Endothelial cell of umbilical vein (primary cell): ENCODE measurements around the gene DDX49. TPM values are rescaled to one million over a fixed set of nuclear protein-coding genes. Genes with fewer than 3 reads are reported as not detected.
A peak's percentile ranks its signal among the peaks of the same experiment; 100 is the strongest.

Experiments used
- BruUV-seq: library from RNA; stranded (reverse); fragments of 400-500 nt; replicated peaks from 2 replicates; lab custom pipeline; 2021; lab: Mats Ljungman, UMichigan
- CTCF ChIA-PET: fragments of 300-600, 350-600 bp; sonication (Branson Sonifier 250); formaldehyde crosslinking; loops from one replicate; lab custom pipeline; 2021; ENCODE audit warnings: antibody characterized with exemption, inconsistent platforms; lab: Charles Lee
- POLR2A ChIA-PET: fragments of 300-600, 350-600 bp; sonication (Branson Sonifier 250); formaldehyde crosslinking; loops from one replicate; lab custom pipeline; 2021; ENCODE audit warnings: antibody characterized with exemption, inconsistent platforms; lab: Charles Lee
- DNase-seq: peaks from one replicate; pipeline ENCODE4 v3.0.0-alpha.2; 2011; ENCODE audit warnings: low read depth, low spot score
- FAIRE-seq: peaks from 2 replicates; lab custom pipeline; 2011; peaks lifted over from hg19 to GRCh38; lab: Jason Lieb, UNC
- H2AFZ ChIP-seq: 2 replicates; pipeline ENCODE4 v1.6.0; 2012; ENCODE audit warnings: low read depth, low read length, control low read depth, inconsistent platforms
- H3K27ac ChIP-seq: 2 replicates; pipeline ENCODE4 v1.5.1; 2011; ENCODE audit warnings: low read depth, mild to moderate bottlenecking, control low read depth, low read length, moderate library complexity; ENCODE audit not compliant: insufficient read depth
- H3K27me3 ChIP-seq, 2 experiments: 2 replicates each; pipeline versions ENCODE4 v1.6.0 to v1.6.1; 2011; ENCODE audit warnings: low read length in 2 of 2, mixed read lengths in 1 of 2; ENCODE audit not compliant: control insufficient read depth in 2 of 2, insufficient read depth in 2 of 2
- H3K36me3 ChIP-seq, 2 experiments: 2 replicates in 1 of 2; 3 replicates in 1 of 2; pipeline ENCODE4 v1.5.1; 2011; ENCODE audit warnings: low read length in 2 of 2, mild to moderate bottlenecking in 1 of 2, moderate library complexity in 1 of 2; ENCODE audit not compliant: control insufficient read depth in 2 of 2, insufficient read depth in 2 of 2; ENCODE audit errors: extremely low read depth in 1 of 2
- H3K4me1 ChIP-seq: 3 replicates; pipeline ENCODE4 v1.5.1; 2011; ENCODE audit warnings: mild to moderate bottlenecking, low read length; ENCODE audit not compliant: control insufficient read depth, insufficient read depth; ENCODE audit errors: extremely low read depth
- H3K4me2 ChIP-seq: 2 replicates; pipeline ENCODE4 v1.6.1; 2011; ENCODE audit warnings: low read length, control low read depth, mixed read lengths; ENCODE audit not compliant: insufficient read depth
- H3K4me3 ChIP-seq, 3 experiments: fragments of 200-600 bp in 1 of 3; sonication (generic), shearing (Covaris generic) in 1 of 3; replicated peaks in 1 of 3; 2 replicates each; pipeline ENCODE4 v1.5.1; 2011 to 2016; ENCODE audit warnings: control low read depth in 3 of 3, low read length in 3 of 3, mild to moderate bottlenecking in 2 of 3, inconsistent platforms in 1 of 3, low read depth in 1 of 3, moderate library complexity in 1 of 3; ENCODE audit not compliant: insufficient read depth in 1 of 3
- H3K79me2 ChIP-seq: 2 replicates; pipeline ENCODE4 v1.6.0; 2012; ENCODE audit warnings: low read length, inconsistent platforms; ENCODE audit not compliant: control insufficient read depth, insufficient read depth
- H3K9ac ChIP-seq: replicated peaks from 2 replicates; pipeline ENCODE3; 2011; ENCODE audit warnings: low read length, control low read depth; ENCODE audit not compliant: insufficient read depth; ENCODE audit errors: extremely low read depth
- H3K9me1 ChIP-seq: replicated peaks from 3 replicates; pipeline ENCODE4 v1.6.0; 2011; ENCODE audit warnings: mild to moderate bottlenecking, low read length; ENCODE audit not compliant: control insufficient read depth, insufficient read depth; ENCODE audit errors: extremely low read depth
- H3K9me3 ChIP-seq: replicated peaks from 2 replicates; pipeline ENCODE4 v1.5.1; 2012; ENCODE audit warnings: low read length, inconsistent platforms; ENCODE audit not compliant: control insufficient read depth, insufficient read depth
- H4K20me1 ChIP-seq: replicated peaks from 2 replicates; pipeline ENCODE3; 2011; ENCODE audit warnings: mild to moderate bottlenecking, low read length; ENCODE audit not compliant: control insufficient read depth, insufficient read depth; ENCODE audit errors: extremely low read depth
- EZH2 ChIP-seq: IDR thresholded peaks from 2 replicates; pipeline ENCODE4 v1.6.1; 2012; ENCODE audit warnings: borderline replicate concordance, low read depth, mild to moderate bottlenecking, moderate library complexity, low read length, inconsistent platforms; ENCODE audit not compliant: severe bottlenecking
- FOS ChIP-seq: IDR thresholded peaks from 2 replicates; pipeline ENCODE4 v1.6.1; 2011; ENCODE audit warnings: mild to moderate bottlenecking, low read length, moderate library complexity, borderline replicate concordance; ENCODE audit not compliant: insufficient read depth
- MYC ChIP-seq: IDR thresholded peaks from one replicate; pipeline ENCODE4 v1.6.1; 2011; ENCODE audit warnings: mild to moderate bottlenecking, low read depth, low read length
- POLR2A ChIP-seq: IDR thresholded peaks from 2 replicates; pipeline ENCODE4 v1.6.1; 2012; ENCODE audit warnings: low read depth, mild to moderate bottlenecking, control low read depth, low read length
- POLR2AphosphoS5 ChIP-seq: IDR thresholded peaks from 2 replicates; pipeline ENCODE4 v1.6.1; 2012; ENCODE audit warnings: low read depth, mild to moderate bottlenecking, control low read depth, low read length, moderate library complexity; ENCODE audit not compliant: insufficient read depth
- dilution Hi-C: fragments of 300-500 bp; cut with MboI; formaldehyde crosslinking; loops from one replicate; pipeline ENCODE4 v1.15.0; 2019; ENCODE audit warnings: low sequenced_read_pairs; ENCODE audit not compliant: extremely low pct_ligation_motif_present
- intact Hi-C: fragments of 100-400 bp; cut with micrococcal nuclease; formaldehyde crosslinking; loops from one replicate; pipeline ENCODE4 v1.10.0; 2022
- polyA plus RNA-seq, 4 experiments: library from polyadenylated mRNA; depleted of rRNA in 3 of 4; stranded (reverse) in 3 of 4; unstranded in 1 of 4; fragments of >200 nt; gene quantifications; 2 replicates each; pipeline versions ENCODE4 v1.2.1 to v1.2.3, GENCODE V29; 2011 to 2012; ENCODE audit warnings: missing spikeins in 1 of 4
- total RNA-seq: library from RNA; stranded (reverse); gene quantifications from 2 replicates; pipeline ENCODE4 v1.2.3, GENCODE V29; 2021
- TF ChIP-seq, protein P1 (sequence below): IDR thresholded peaks from 2 replicates; pipeline ENCODE4 v1.6.1; 2011; ENCODE audit not compliant: insufficient read depth, insufficient read length

Gene DDX49
- total and polyA plus RNA-seq, 2 donors (not counting 3 experiments of a cell fraction or from before 2014, with no cell fraction given): 51.9 to 60.1 TPM

DNA sequence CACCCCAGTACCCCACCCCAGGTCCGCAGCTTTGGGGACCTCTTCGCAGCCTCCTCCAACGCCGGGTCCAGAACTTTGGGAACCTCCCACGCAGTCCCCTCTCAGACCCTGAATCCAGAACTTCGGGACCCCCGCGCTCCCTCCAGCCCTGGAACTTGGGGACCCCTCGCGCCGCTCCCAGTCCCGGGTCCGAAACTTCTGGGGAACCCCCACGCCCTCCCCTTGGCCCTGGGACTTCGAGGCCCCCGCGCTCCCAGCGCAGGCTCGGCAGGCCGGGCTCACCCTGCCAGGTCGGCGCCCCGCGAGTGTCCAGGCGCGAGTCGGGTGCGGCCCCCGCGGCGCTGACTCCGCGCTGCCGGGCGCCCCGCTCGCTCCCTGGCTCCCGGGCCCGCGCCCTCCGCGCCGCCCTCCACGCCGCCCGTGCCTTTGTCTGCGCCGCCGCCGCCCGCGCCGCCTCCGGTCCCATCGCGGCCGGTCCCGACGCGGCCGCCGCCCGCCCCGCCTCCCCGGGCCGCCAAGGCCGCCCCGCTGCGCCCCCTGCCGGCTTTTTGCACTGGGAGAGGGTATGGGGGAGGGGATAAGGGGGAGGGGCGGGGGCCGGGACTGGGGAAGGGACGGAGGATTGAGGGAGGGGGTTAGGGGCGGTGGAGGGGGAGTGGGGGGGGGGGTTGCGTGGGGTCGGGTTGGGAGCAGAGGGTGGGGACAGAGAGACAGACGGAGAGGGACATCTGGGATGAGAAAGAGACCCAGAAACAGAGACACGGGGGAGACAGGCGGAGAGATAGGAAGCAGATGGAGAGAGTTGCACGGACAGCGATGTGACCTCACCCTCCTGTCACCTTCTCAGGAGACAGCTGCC, 21.5 kb downstream of the DDX49 start, which contains the start of gene HOMER3:
Gene HOMER3 (minus strand): TSS at position 449 of the 859 bp plus-strand sequence. CDS start 2,235 bp downstream, outside the sequence.
- FAIRE-seq (no peak), DNase-seq (peak; percentile 20)
- peak within 1 kb of the TSS; percentile 88 to 99 (median 97) for H3K4me3 ChIP-seq
- no peaks in the 10 kb centered on the region for H3K9me1 ChIP-seq
- peak within 1 kb of the TSS; percentile 84 for H2AFZ ChIP-seq
- ChIA-PET POLR2A (no interaction called here), CTCF (interaction anchor here (2.1 to 2.5 kb wide), 2 partner anchors 45 to 46 kb away, joined by 14 to 35 read pairs; no protein-coding TSS in a partner anchor)
- BruUV-seq: no TSS peak
- H3K36me3 ChIP-seq: peaks cover 5 to 15% of the 10 kb centered on the region in 2 experiments
- peaks cover 27% of the 10 kb centered on the region for H3K79me2 ChIP-seq
- intact Hi-C loops: loop anchor here (1.0 to 2.0 kb wide), 2 partner anchors 22 to 45 kb away; partner anchors contain the start of genes COPE and DDX49
- H3K4me2 ChIP-seq: peak within 1 kb of the TSS; percentile 65
- H3K27me3 ChIP-seq: no peaks in the 10 kb centered on the region
- peak within 1 kb of the TSS; percentile 87 for H3K9ac ChIP-seq
- peaks cover 7% of the 10 kb centered on the region for H3K4me1 ChIP-seq
- no peaks in the 10 kb centered on the region for H4K20me1 ChIP-seq
- dilution Hi-C loops: no loop called here
- peak within 1 kb of the TSS; percentile 70 for H3K27ac ChIP-seq
- TF ChIP-seq POLR2AphosphoS5: peak; percentile 37
- no peak for TF ChIP-seq POLR2A
- no peak for TF ChIP-seq FOS
- TF ChIP-seq MYC: no peak
- no peak for TF ChIP-seq EZH2
- TF ChIP-seq, protein P1, sequence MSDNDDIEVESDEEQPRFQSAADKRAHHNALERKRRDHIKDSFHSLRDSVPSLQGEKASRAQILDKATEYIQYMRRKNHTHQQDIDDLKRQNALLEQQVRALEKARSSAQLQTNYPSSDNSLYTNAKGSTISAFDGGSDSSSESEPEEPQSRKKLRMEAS: no peak
- no peaks in the 10 kb centered on the region for H3K9me3 ChIP-seq
